Motor neuron (in vitro differentiated cells): Measurements from ENCODE around the gene GSTT2. TPM values are rescaled to one million over a fixed set of nuclear protein-coding genes. Genes with fewer than 3 reads are reported as not detected.

Source experiments
- ATAC-seq, 8 experiments: fragments of 200-7000 bp; cut with Tn5 transposase; replicated peaks in 6 of 8; 2 replicates each; pipeline ENCODE4 v1.8.0; 2021; ENCODE audit warnings: mild to moderate bottlenecking in 8 of 8, moderate library complexity in 8 of 8
- H3K27ac ChIP-seq, 2 donors: fragments of 250-450 bp; sonication (Bioruptor Pico); 2 replicates each; pipeline ENCODE4 v1.9.0; 2021; ENCODE audit warnings: antibody characterized with exemption in 2 of 2, mild to moderate bottlenecking in 2 of 2, moderate library complexity in 1 of 2
- H3K4me1 ChIP-seq, 2 donors: fragments of 250-450 bp; sonication (Bioruptor Pico); replicated peaks in 1 of 2; 2 replicates each; pipeline ENCODE4 v1.6.1; 2021; ENCODE audit warnings: antibody characterized with exemption in 2 of 2, mild to moderate bottlenecking in 2 of 2, moderate library complexity in 1 of 2
- H3K4me3 ChIP-seq, 5 donors: fragments of 250-450 bp; sonication (Bioruptor Pico); 2 replicates each; pipeline ENCODE4 v1.9.0; 2021; ENCODE audit warnings: antibody characterized with exemption in 5 of 5, mild to moderate bottlenecking in 5 of 5, moderate library complexity in 4 of 5
- WGBS, 10 experiments: fragments of 450-650 bp; shearing (Covaris generic); methylation state at CpG; one replicate each; pipeline ENCODE4 v1.0.0; 2022; 5-methylcytosine and 5-hydroxymethylcytosine counted together
- in situ Hi-C, 9 experiments: fragments of 400-800 bp; cut with MboI; loops; one replicate each; pipeline ENCODE4 v1.15.0; 2021; ENCODE audit warnings: low sequenced_read_pairs in 9 of 9, low pct_unique_long_range_greater_than_20kb in 2 of 9; ENCODE audit not compliant: unreplicated experiment in 9 of 9
- total RNA-seq, 8 experiments: library from RNA; unstranded; fragments of 300-600 nt; gene quantifications; 2 replicates each; pipeline versions ENCODE4 v1.2.3 to v1.2.4, GENCODE V29; 2022

The GSTT2 gene
- total RNA-seq, 8 experiments from 2014 or later, result 4.3 TPM; not detected in 7

GRCh38 chr22:24006207-24006913 lies 26.4 kb downstream of the GSTT2 start:
- in situ Hi-C loops, result no loop called here
- H3K4me3 ChIP-seq, result no peak overlapping the region
- H3K4me1 ChIP-seq, result no peaks in the 10 kb centered on the region
- no peak overlapping the region for H3K27ac ChIP-seq
- ATAC-seq, result no peak
- 58 to 100% (median 68%) methylated on average over 1 to 9 of the region's 10 CpGs; no CpG with 5 or more reads in 2 of the 10 experiments for WGBS, 10 experiments

GRCh38 chr22:24006914-24007214 lies 26.9 kb downstream of the GSTT2 start:
- in situ Hi-C loops, result no loop called here
- Histone ChIP-seq H3K27ac (no peak overlapping the region), H3K4me1 (no peaks in the 10 kb centered on the region), H3K4me3 (no peak overlapping the region)
- WGBS, 10 experiments, result 60 to 100% (median 71%) methylated on average over 3 to 6 of the region's 6 CpGs; no CpG with 5 or more reads in 4 of the 10 experiments
- ATAC-seq, result no peak

- Histone ChIP-seq H3K27ac (no peak overlapping the region), H3K4me1 (peaks cover 2 to 3% of the 10 kb centered on the region in 2 donors), H3K4me3 (no peak overlapping the region)
- no peak for ATAC-seq
- in situ Hi-C loops, result no loop called here
- 0 to 78% (median 64%) methylated on average over 1 to 8 of the region's 8 CpGs; no CpG with 5 or more reads in 1 of the 10 experiments for WGBS, 10 experiments
Measured at GRCh38 chr22:24007253-24008021, 27.5 kb downstream of the GSTT2 start.

GRCh38 chr22:24008022-24008283 lies 28.0 kb downstream of the GSTT2 start:
- H3K4me3 ChIP-seq, result no peak overlapping the region

GRCh38 chr22:24008381-24009226 lies 28.7 kb downstream of the GSTT2 start:
- no peak overlapping the region for H3K4me3 ChIP-seq
- H3K4me1 ChIP-seq, result peaks cover 7% of the 10 kb centered on the region in 2 donors
- no peak overlapping the region for H3K27ac ChIP-seq
- WGBS, 10 experiments, result 6 to 90% (median 78%) methylated on average over 2 to 5 of the region's 6 CpGs; no CpG with 5 or more reads in 2 of the 10 experiments
- no peak for ATAC-seq
- in situ Hi-C loops, result no loop called here

More at GRCh38 chr22:24008022-24008283, 28.0 kb downstream of the GSTT2 start:
- 44 to 83% (median 60%) methylated on average over 1 of the region's 1 CpG; no CpG with 5 or more reads in 5 of the 10 experiments for WGBS, 10 experiments
- Histone ChIP-seq H3K27ac (no peak overlapping the region), H3K4me1 (peaks cover 7% of the 10 kb centered on the region in 2 donors)
- no peak for ATAC-seq
- in situ Hi-C loops, result no loop called here

GRCh38 chr22:24009227-24010017 lies 29.5 kb downstream of the GSTT2 start:
- no peak overlapping the region for H3K27ac ChIP-seq
- in situ Hi-C loops, result no loop called here
- H3K4me3 ChIP-seq, result no peak overlapping the region
- H3K4me1 ChIP-seq, result peaks cover 7% of the 10 kb centered on the region in 2 donors
- 41 to 89% (median 60%) methylated on average over 2 to 4 of the region's 7 CpGs; no CpG with 5 or more reads in 2 of the 10 experiments for WGBS, 10 experiments
- ATAC-seq, result no peak

- in situ Hi-C loops, result no loop called here
- no peak for ATAC-seq
Measured at GRCh38 chr22:24010018-24010391, 30.1 kb downstream of the GSTT2 start.

GRCh38 chr22:24011735-24012068 lies 31.8 kb downstream of the GSTT2 start:
- ATAC-seq, result peak in 1 of 8 experiments; percentile 1
- H3K4me1 ChIP-seq, result peaks cover 7% of the 10 kb centered on the region in 2 donors
- in situ Hi-C loops, result no loop called here
- peak overlapping the region; percentile 57 to 85 for H3K27ac ChIP-seq
- H3K4me3 ChIP-seq, result peak overlapping the region; percentile 74 to 82 (median 78)
- 0 to 4% (median 0%) methylated on average over 1 to 7 of the region's 10 CpGs; no CpG with 5 or more reads in 3 of the 10 experiments for WGBS, 10 experiments

More at GRCh38 chr22:24010018-24010391, 30.1 kb downstream of the GSTT2 start:
- WGBS, 10 experiments, result 80 to 100% (median 92%) methylated on average over 1 to 2 of the region's 2 CpGs; no CpG with 5 or more reads in 3 of the 10 experiments
- Histone ChIP-seq H3K27ac (no peak overlapping the region), H3K4me3 (no peak overlapping the region), H3K4me1 (peaks cover 7% of the 10 kb centered on the region in 2 donors)

GRCh38 chr22:24016156-24016555 lies 36.2 kb downstream of the GSTT2 start:
- peaks cover 7% of the 10 kb centered on the region in 2 donors for H3K4me1 ChIP-seq
- 71 to 100% (median 100%) methylated on average over 1 of the region's 1 CpG; no CpG with 5 or more reads in 2 of the 10 experiments for WGBS, 10 experiments
- H3K27ac ChIP-seq, result no peak overlapping the region
- no peak for ATAC-seq
- in situ Hi-C loops, result no loop called here
- H3K4me3 ChIP-seq, result no peak overlapping the region

GRCh38 chr22:24021304-24021703 lies 41.4 kb downstream of the GSTT2 start:
- Histone ChIP-seq H3K27ac (no peak overlapping the region), H3K4me1 (no peaks in the 10 kb centered on the region), H3K4me3 (no peak overlapping the region)
- in situ Hi-C loops, result no loop called here
- 86 to 100% (median 100%) methylated on average over 1 to 3 of the region's 3 CpGs; no CpG with 5 or more reads in 2 of the 10 experiments for WGBS, 10 experiments
- ATAC-seq, result no peak

GRCh38 chr22:24023204-24023789 lies 43.4 kb downstream of the GSTT2 start:
- in situ Hi-C loops, result no loop called here
- Histone ChIP-seq H3K27ac (no peak overlapping the region), H3K4me3 (no peak overlapping the region), H3K4me1 (peaks cover 0 to 3% of the 10 kb centered on the region in 2 donors)
- ATAC-seq, result no peak

GRCh38 chr22:24024354-24024753 lies 44.4 kb downstream of the GSTT2 start:
- in situ Hi-C loops, result no loop called here

More at GRCh38 chr22:24024354-24024753, 44.4 kb downstream of the GSTT2 start:
- Histone ChIP-seq H3K4me1 (peaks cover 0 to 3% of the 10 kb centered on the region in 2 donors), H3K27ac (no peak overlapping the region), H3K4me3 (no peak overlapping the region)
- 85 to 100% (median 95%) methylated on average over 2 to 3 of the region's 3 CpGs; no CpG with 5 or more reads in 1 of the 10 experiments for whole genome bisulfite sequencing, 10 experiments
- no peak for ATAC-seq
